ENCODE data around the gene FGFR3. TPM values are rescaled to one million over a fixed set of nuclear protein-coding genes. Genes with fewer than 3 reads are reported as not detected.
"Not testable (repeated sequence)": the region's sequence is repeated elsewhere in the genome, so short reads cannot be mapped to it uniquely, and the experiment has no call there.

FGFR3 gene
- total and polyA plus RNA-seq, 10 donors = 1.0 to 7.5 (median 3.5) TPM

GRCh38 chr4:1841887-1842210, 48.8 kb downstream of the FGFR3 start:
- peaks cover 0 to 100% (median 66%) of the 10 kb centered on the region in 6 donors for H3K36me3 ChIP-seq
- TF ChIP-seq CTCF (IDR thresholded peaks at IDR 0.05 in 8 of 11, conservative IDR thresholded peaks at IDR 0.05 in 3 of 11) (no peak), POLR2AphosphoS5 (IDR thresholded peaks at IDR 0.05) (no peak), POLR2A (IDR thresholded peaks at IDR 0.05) (no peak)
- H3K27me3 ChIP-seq (replicated peaks in 1 of 7) = no peaks in the 10 kb centered on the region
- no peaks in the 10 kb centered on the region for H3K4me1 ChIP-seq
- WGBS, 5 donors = 59 to 89% (median 78%) methylated on average over 8 to 9 of the region's 9 CpGs
- H3K4me3 ChIP-seq = no peak overlapping the region
- intact Hi-C loops (cut with DNase I; ENCODE audit: low total_unique reads) = no loop called here
- no peak overlapping the region for H3K27ac ChIP-seq
- H3K9me3 ChIP-seq = no peaks in the 10 kb centered on the region
- DNase-seq = no peak

- H3K27ac ChIP-seq = no peak overlapping the region
- H3K4me1 ChIP-seq = no peaks in the 10 kb centered on the region
- H3K9me3 ChIP-seq = no peaks in the 10 kb centered on the region
- H3K27me3 ChIP-seq (replicated peaks in 1 of 7) = no peaks in the 10 kb centered on the region
- WGBS, 5 donors = 92 to 97% (median 94%) methylated on average over 12 to 13 of the region's 13 CpGs
- DNase-seq = no peak
- intact Hi-C loops (cut with DNase I; ENCODE audit: low total_unique reads) = no loop called here
- TF ChIP-seq POLR2AphosphoS5 (IDR thresholded peaks at IDR 0.05) (no peak), CTCF (IDR thresholded peaks at IDR 0.05 in 8 of 11, conservative IDR thresholded peaks at IDR 0.05 in 3 of 11) (no peak), POLR2A (IDR thresholded peaks at IDR 0.05) (no peak)
- no peak overlapping the region for H3K4me3 ChIP-seq
- peaks cover 0 to 100% (median 68%) of the 10 kb centered on the region in 6 donors for H3K36me3 ChIP-seq
These were observed 49.3 kb downstream of the FGFR3 start for GRCh38 chr4:1842339-1842895.

GRCh38 chr4:1842993-1843448, 49.9 kb downstream of the FGFR3 start:
- 81 to 92% (median 92%) methylated on average over 13 to 17 of the region's 17 CpGs for WGBS, 5 donors
- Histone ChIP-seq H3K4me3 (no peak overlapping the region), H3K27me3 (replicated peaks in 1 of 7) (no peaks in the 10 kb centered on the region), H3K4me1 (no peaks in the 10 kb centered on the region), H3K9me3 (no peaks in the 10 kb centered on the region), H3K27ac (no peak overlapping the region), H3K36me3 (peaks cover 0 to 100% (median 64%) of the 10 kb centered on the region in 6 donors)
- TF ChIP-seq POLR2A (IDR thresholded peaks at IDR 0.05) = no peak
- no peak for TF ChIP-seq POLR2AphosphoS5 (IDR thresholded peaks at IDR 0.05)
- no peak for TF ChIP-seq CTCF (IDR thresholded peaks at IDR 0.05 in 8 of 11, conservative IDR thresholded peaks at IDR 0.05 in 3 of 11)
- intact Hi-C loops (cut with DNase I; ENCODE audit: low total_unique reads) = no loop called here
- no peak for DNase-seq

GRCh38 chr4:1843852-1844251, 50.8 kb downstream of the FGFR3 start:
- Histone ChIP-seq H3K4me3 (no peak overlapping the region), H3K27ac (no peak overlapping the region), H3K27me3 (replicated peaks in 1 of 7) (no peaks in the 10 kb centered on the region), H3K9me3 (no peaks in the 10 kb centered on the region), H3K4me1 (no peaks in the 10 kb centered on the region), H3K36me3 (peaks cover 0 to 100% (median 55%) of the 10 kb centered on the region in 6 donors)
- intact Hi-C loops (cut with DNase I; ENCODE audit: low total_unique reads) = no loop called here
- TF ChIP-seq POLR2A (IDR thresholded peaks at IDR 0.05) (no peak), CTCF (IDR thresholded peaks at IDR 0.05 in 8 of 11, conservative IDR thresholded peaks at IDR 0.05 in 3 of 11) (no peak), POLR2AphosphoS5 (IDR thresholded peaks at IDR 0.05) (no peak)
- no peak for DNase-seq
- WGBS, 5 donors = 80 to 93% (median 81%) methylated on average over 8 to 10 of the region's 10 CpGs

GRCh38 chr4:1844618-1845017, 51.5 kb downstream of the FGFR3 start:
- DNase-seq; H3K27me3 ChIP-seq (replicated peaks in 1 of 7); H3K27ac ChIP-seq; H3K4me3 ChIP-seq; H3K9me3 ChIP-seq; intact Hi-C loops (cut with DNase I; ENCODE audit: low total_unique reads); H3K4me1 ChIP-seq: not testable (repeated sequence)
- WGBS, 5 donors = 95 to 97% (median 96%) methylated on average over 7 to 10 of the region's 10 CpGs
- H3K36me3 ChIP-seq = peaks cover 0 to 95% (median 48%) of the 10 kb centered on the region in 6 donors
